CD4-positive, alpha-beta T cell treated with Interleukin-10 for 1 hour (primary cell): ENCODE results near the gene DLAT.
"Not testable (repeated sequence)": the region's sequence is repeated elsewhere in the genome, so short reads cannot be mapped to it uniquely, and the experiment has no call there.

Experiments
- DNase-seq: peaks from one replicate; pipeline ENCODE4 v3.0.0-alpha.2; 2020

DLAT gene

DNA sequence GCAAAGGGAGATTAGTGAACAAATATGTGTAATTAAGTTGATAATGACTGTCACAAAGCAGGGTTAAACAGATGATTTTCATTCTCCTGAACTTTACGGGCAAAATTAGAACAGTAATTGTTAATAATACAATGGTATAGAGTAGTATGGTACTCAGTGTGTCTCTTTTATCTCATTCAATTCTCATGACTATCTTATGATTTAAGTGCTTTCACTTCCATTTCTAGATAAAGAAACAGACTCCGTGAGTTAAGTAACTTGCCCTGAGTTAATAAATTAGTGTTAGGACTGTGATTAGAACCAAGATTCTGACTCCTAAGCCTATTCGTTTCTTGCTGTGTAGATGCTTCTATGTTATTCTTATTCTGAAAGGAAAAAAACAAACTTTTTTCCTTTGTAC is 26.6 kb downstream of the DLAT start:
- no peak for DNase-seq

DNA sequence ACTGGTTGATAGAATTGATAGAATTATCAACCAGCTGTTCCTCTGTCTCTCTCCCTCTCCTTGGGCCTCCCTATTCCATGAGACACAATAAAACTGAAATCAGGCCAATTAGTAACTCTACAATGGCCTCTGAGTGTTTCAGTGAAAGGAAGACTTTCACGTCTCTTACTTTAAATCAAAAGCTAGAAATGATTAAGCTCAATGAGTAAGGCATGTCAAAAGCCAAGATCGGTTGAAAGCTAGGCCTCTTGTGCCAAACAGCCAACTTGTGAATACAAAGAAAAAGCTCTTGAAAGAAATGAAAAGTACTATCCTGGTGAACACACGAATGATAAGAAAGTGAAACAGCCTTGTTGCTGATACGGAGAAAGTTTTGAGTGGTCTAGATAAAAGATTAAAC is 32.0 kb downstream of the DLAT start:
- no peak for DNase-seq

DNA sequence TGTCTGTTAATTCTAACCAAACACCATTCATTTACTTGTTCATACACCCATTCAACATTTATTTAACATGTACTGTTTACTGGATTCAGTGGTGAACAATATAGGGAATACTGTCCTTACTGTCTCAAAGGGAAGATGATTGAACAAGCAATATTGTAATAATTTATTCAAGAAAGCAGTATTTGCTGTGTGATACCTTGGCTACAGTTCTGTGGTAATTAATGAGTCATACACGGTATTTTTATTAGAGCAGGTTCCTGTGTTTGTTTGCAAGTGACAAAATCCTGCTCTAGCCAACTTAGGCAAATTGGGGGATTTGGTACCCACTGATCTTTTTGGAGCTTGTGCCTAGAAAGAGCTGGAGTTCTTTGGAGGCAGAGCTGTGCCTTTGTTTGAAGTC is 32.9 kb downstream of the DLAT start:
- DNase-seq: no peak

DNA sequence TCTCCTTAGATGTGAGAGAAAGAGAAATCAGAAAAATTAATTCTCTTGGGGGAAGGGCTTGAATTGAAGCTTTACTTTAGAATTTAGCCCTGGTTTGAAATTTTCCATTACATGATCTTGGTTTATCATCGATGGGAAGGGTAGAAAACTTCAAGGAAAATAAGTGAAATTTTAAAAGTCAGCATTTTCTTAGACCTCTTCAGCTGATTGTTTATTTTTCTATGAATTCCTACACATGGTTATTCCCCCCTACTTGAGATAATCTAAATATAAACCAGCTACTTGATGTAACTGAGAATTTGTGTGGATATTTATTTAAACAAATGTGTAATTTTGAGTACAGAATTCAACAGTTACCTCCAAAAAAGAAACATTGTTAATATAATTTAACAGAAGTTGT is 37.7 kb downstream of the DLAT start:
- DNase-seq: no peak

DNA sequence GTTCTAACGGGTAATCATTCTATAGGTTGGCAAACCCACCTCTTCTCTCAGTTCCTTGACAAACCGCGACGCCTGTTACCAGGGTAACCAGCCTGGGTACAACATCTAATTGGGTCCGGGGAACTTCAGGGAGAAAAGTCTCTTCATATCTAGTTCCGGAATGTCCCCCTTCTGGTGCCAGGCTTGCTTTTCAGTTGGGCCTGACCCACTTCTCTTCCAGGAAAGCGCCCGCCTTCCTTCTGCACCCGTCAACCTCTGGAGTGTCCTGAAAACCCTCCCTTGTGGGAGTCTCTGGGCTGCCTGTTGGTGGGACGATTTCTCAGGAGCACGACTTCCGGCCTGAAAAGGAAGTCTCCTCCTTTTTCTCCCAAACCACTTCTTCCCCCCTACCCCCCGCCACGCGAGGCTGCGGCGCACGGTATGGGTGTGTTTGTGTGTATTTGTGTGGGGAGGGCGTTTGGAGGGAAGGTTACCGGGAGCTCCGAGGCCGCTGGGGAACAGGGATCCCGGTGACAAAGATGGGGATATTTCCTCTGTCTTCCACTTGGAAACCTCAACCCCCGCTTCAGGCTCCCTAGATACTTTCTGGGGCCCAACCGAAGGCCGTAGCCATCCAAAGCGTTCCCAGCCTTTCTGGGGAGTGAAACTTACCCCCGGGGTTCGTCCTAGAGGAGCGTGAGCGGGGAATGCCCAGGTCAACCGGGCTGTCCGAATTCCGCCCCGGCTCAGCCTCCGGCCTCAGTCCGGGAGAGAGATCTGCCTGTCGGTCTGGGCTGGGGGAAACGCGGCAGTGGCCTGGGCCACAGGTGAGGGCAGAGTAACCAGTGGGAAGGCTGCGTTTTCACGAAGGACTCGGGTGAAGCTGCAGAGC is 49.0 kb downstream of the DLAT start, which contains the start of the genes NKAPD1 and PIH1D2:
TSS of gene NKAPD1 (plus strand) at position 359 of the 871 bp plus-strand sequence. CDS start 1,276 bp downstream, outside the sequence.
TSS of gene PIH1D2 (minus strand) at position 77 of the 871 bp plus-strand sequence. CDS start 843 bp downstream, outside the sequence.
- DNase-seq: peak; percentile 89

- no peak for DNase-seq
These were observed 57.5 kb downstream of the DLAT start for GRCh38 chr11:112082729-112083128.

DNA sequence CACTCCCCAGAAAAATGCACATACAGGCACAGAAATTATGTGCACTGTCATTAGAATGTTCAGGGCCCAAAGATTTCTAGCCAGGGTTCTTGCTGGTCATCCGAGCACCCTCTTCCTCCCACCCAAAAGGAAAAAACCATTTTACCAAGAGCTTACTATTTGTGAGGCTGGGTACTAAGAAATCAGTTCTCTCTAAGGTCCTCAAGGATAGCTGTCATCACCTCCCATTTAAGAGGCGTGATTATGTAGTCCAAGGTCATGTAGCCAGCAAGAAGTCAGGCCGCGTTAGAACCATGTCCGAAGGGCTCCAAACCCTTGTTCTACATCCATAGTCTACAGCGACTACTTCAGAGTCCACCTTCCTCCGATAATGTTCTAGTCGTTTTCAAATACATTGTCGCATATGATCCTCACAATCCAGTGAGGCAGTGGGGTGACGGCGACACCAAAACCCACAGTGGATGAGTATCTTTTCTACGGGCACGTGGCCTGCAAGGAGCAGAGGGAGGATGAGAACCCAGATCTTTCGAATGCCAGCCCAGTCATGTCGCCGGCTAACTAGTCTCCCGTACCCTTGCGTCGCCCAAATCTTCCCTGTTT is 60.7 kb downstream of the DLAT start:
- peak; percentile 39 for DNase-seq

- DNase-seq: peak; percentile 98
These were observed 61.4 kb downstream of the DLAT start, which contains the start of the genes SDHD and TIMM8B for GRCh38 chr11:112086422-112087191. Gene SDHD (plus strand): TSS chr11:112086873. CDS start chr11:112086908, 35 bp downstream. Gene TIMM8B (minus strand): TSS chr11:112086756. CDS start chr11:112086723, 33 bp downstream.

GRCh38 chr11:112087212-112087611 is 62.0 kb downstream of the DLAT start:
- no peak for DNase-seq

DNA sequence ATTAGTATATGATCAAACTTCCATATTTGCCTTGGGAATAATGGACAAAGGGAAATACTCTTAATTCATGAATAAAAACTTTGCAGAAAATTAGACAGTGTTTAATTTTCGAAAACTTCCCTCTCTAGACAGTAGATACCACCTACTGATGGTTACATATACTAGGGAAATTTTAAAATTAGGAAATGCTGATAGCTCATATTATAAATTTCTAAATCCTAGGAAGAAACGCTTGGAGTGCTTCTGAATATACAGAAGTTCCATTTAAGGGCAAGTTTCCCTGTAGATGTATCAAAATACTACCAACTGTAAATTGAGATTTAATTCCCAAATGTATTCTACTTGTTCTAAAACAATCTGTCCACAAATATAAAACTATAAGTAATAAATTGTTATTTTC is 70.1 kb downstream of the DLAT start:
- not testable (repeated sequence) for DNase-seq

DNA sequence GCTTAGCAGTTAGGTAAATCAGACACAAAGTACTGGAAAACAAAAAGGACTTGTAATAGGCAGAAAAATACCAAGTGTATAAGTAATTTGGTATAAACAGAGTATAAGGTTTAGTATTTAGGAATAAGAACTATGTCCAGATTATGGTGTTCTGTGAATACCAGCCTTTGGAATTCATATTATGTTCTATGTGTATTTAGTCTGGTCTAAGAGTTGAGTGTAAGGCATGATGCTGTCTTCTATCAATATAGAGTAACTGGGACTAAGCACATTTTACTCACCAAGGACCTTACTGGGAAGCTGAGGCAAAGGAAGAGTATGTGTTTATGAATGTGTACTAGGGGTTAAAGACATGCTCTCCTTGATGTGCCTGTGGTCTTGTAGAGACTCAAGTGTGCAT is 71.0 kb downstream of the DLAT start:
- no peak for DNase-seq

- DNase-seq: no peak
These were observed 72.7 kb downstream of the DLAT start for GRCh38 chr11:112097734-112098528.

DNA sequence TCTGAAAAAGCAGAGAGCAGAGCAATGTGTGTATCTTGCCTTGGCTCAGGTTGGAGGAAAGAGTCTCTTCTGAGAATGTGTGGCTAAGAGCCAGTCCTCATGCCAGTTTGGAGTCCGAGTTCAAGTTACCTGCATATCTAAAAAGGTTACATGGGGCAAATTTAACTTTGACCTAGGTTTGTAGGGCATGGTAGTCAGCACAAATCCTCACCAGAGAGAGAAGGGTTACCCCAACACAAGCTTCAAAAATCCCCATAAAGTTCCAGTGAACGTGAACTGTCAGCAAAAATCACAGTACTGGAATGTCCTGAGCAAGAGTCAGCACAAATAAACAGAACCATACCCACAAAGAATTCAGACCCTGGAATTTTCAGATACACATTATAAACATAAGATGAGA is 75.3 kb downstream of the DLAT start:
- no peak for DNase-seq

DNA sequence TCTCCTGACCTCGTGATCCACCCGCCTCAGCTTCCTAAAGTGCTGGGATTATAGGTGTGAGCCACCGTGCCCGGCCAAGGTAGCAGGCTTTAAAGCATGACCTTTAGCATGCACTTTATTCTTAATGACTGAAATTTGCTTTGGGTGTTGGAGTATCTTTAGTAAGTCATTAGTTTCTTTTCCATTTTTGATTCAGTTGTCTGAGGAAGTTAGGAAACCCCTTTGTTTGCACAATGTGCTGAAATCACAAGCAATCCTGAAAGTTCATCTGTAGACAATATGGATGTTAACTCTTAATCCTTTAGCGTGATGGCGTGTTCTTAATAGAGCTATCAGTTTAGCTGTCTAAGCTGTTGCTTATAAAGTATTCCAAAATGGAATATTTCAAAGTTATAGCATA is 78.2 kb downstream of the DLAT start:
- no peak for DNase-seq

- no peak for DNase-seq
These were observed 80.9 kb downstream of the DLAT start for GRCh38 chr11:112106070-112106469.
